GM18502 (cell line): ENCODE results near the gene GCAT.

Source experiments
- ATAC-seq: cut with Tn5 transposase; IDR thresholded peaks from one replicate; pipeline ENCODE4 v1.9.1; 2021; ENCODE audit warnings: mild to moderate bottlenecking; ENCODE audit not compliant: unreplicated experiment, poor library complexity

GCAT gene

DNA sequence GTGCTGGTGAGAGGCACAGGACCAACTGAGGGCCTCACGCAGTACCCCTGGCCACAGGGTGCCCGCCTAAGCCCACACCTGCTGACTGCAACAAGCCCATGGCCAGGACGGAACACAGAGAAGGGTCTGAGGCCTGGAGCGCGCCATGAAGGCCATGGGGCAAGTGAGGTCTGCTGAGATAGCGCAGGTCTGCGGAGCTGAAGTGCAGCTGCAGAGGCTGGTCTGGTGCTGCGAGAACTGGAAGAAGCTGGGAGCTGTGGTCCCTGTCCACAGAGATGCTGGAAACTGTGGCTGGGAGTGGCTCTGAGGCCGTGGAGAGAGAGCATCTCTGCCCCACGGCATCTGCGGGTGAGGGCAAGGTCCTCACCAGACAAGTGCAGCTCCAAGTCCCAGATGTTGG lies 23.7 kb downstream of the GCAT start:
- no peak for ATAC-seq

DNA sequence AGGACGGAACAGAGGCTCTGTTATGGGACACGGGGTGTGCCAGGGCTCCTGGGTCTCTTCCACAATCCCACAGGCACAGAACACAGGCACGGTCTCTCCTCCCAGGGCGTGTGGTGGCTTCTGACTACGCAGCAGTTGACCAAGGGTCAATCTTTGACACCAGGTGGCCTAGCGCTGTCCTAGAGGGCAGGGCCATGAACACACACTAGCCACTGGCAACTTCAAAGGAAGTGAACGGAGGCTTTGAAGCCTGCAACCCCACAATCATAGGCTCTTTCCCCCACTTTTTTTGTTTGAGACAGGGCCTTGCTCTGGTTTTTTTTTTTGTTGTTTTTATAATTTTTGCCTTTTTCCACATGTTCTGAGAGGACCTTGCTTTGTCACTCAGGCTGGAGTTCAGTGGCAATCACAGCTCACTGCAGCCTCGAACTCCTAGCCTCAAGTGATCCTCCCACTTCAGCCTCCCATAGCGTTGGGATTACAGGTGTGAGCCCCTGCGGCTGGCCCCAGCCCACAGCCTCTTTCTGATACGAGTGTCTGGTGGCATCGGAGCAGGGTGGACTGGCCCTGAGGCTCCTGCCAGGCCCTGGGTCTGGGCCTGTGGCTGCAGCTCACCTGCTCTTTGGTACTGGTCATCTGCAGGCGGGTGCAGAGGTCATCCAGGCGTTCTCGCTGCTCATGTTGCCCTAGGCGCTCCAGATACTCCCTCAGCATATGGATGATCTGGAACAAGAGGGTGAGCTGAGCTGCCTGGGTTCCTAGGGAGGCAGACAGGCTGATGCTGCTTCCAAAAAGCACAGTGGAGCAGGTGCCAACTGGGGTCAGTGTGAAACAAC lies 24.5 kb downstream of the GCAT start:
- ATAC-seq: no peak

DNA sequence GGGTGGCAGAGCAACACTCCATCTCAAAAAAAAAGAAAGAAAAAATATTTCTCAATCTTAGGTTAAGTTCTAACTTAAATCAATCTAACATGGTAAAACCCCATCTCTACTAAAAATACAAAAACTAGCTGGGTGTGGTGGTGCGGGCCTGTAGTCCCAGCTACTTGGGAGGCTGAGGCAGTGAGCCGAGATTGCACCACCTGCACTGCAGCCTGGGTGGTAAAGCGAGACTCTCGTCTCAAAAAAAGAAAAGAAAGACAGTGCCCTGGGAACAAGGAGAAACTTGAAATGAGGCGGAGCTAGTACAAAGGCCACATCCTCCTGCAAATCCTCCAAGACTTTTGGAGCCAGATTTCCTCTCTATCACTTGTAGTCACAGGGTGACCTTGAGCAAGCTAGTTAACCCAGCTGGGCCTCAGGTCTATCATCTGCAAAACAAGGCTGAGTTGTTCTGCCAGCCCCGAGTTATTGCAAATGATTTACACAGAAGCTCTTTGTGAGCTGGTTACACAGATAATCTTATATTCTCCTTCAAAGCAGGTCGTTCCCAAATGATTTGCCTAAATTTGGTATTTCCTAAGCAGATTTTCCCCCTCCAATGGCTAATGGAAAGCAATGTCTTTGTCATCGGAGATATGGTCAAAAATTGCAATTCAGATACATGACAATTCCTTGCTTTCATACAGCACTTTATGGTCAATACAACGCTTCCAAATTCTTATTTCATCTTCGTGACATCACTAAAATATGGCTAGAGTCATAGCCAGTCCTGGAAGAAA lies 34.5 kb downstream of the GCAT start:
- ATAC-seq: no peak

DNA sequence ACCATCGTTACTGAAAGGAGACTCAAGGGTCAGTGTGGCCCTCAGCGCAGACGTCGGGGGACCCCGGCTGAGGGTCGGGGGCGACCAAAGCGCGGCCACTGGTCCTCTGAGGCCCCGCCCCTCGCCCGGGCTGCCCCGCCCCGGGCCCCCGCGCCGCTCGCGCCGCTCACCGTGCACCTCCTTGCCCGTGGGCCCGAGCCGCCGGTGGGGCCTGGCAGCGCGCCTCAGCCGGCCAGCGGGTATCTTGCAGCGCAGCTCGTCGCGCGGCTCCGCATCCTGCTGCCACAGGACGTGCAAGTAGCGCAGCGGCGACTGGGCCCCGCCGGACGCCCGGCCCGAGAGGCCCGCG lies 36.0 kb downstream of the GCAT start:
- ATAC-seq: peak; percentile 51

DNA sequence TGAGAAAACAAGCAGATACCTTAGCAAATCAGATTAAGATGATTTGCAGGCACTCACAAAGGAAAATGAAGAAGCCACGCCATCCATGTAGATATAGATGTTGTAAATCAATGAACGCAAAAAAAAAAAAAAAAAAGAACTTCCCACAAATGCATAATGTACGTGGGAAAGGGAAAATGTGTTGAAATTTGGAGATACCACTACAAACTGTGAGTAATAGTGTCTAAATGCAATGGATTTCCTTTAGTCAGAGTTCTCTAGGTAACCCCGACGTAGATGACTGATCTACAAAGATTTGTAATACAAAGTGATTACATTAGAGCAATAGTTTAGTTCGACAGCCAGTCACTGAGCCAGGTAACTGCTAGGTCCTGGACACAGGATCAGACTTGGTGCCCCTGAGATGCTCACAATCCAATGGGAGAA lies 37.2 kb downstream of the GCAT start:
- ATAC-seq: no peak

DNA sequence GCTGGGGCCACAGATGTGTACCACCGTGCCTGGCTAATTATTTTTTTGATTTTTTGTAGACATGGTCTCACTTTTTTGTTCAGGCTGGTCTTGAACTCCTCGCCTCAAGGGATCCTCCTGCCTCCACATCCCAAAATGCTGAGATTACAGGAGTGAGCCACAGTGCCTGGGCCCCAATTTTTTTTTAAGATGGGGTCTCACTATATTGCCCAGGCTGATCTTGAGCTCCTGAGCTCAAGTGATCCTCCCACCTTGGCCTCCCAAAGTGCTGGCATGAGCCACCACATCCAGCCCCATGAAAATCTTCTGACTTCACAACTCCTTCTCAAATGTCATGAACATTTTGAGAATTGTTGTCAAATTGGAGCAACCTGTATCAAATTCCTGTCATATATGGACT lies 38.7 kb downstream of the GCAT start:
- no peak for ATAC-seq

DNA sequence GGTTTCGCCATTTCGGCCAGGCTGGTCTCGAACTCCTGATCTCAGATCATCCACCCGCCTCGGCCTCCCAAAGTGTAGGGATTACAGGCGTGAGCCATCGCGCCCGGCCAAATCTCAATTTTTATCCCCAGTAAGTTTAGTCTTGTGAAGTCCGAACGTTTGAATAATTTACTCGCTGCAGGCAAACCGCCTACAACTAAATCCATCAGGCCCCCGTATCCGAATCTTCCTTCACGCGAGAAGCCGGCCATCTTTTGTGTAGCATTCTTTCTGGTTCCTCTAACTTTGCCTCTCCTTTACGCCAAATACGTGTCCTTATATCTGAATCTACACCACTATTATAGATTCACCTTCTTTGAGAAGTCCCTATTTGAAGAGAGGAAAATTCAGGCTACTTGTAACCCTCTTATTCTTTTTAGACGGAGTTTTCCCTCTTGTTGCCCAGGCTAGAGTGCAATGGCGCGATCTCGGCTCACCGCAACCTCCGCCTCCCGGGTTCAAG lies 40.9 kb downstream of the GCAT start:
- ATAC-seq: no peak

DNA sequence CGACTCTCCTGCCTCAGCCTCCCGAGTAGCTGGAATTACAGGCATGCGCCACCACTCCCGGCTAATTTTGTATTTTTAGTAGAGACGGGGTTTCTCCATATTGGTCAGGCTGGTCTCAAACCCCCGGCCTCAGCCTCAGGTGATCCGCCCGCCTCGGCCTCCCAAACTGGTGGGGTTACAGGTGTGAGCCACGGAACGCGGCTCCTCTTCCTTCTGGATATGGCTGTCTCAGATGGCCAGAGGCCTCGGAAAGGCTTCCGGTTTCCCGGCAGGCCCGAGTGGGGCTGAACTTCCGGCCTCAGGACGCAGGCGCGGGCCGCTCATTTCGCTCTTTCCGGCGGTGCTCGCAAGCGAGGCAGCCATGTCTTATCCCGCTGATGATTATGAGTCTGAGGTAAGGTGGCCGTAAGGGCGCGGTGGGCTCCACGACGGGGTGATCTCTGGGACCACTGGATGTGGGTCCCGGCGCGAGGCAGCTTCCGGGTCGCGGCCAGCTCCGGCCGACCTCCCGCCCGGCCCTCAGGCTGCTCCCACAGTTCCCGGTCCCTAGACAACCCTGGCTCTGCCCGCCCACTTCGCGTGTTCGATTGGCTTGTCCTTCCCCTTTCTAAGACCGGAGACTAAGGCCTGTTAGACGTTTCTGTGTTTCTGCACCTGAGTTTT lies 41.5 kb downstream of the GCAT start, which contains the start of gene EIF3L:
Gene EIF3L (plus strand): TSS at position 331 of the 663 bp plus-strand sequence. CDS start 31 bp downstream, at position 362.
- ATAC-seq: peak; percentile 65

DNA sequence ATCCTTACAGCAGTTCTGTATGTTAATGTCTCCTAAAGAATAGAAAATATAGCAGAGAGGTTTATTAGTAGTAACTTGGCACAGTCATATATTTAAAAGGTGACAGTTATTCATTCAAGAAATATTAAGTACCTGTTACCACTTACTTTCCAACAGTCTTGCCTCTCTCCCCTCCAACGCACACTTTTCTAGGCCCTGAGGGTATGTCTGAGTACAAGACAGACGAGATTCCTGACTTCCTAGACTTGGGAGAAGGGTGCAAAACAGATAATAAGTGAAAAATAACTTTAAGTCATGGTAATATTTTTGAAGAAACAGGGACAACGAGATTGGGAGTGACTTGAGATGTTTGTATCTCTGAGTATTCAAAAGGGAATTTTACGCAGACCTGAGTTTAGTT lies 43.1 kb downstream of the GCAT start:
- no peak for ATAC-seq

DNA sequence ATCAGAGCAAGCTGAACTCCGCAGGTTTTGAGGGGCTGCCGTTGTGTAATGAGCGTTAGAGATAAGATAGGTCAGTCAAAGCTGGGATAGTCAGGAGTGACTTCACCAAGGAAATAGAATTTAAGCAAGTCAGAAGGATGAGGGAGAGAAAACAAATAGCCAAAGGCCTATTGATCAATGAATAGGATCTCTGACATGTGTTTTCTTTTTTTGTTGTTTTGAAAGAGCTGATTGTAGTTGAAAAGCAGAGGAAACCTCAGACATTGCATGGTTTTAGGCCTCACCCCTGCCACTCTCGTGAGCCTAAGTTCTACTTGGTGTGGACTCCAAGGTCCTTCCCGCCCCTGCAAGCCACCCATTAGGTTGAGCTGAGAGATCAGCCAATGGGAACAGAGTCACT lies 44.7 kb downstream of the GCAT start:
- no peak for ATAC-seq

DNA sequence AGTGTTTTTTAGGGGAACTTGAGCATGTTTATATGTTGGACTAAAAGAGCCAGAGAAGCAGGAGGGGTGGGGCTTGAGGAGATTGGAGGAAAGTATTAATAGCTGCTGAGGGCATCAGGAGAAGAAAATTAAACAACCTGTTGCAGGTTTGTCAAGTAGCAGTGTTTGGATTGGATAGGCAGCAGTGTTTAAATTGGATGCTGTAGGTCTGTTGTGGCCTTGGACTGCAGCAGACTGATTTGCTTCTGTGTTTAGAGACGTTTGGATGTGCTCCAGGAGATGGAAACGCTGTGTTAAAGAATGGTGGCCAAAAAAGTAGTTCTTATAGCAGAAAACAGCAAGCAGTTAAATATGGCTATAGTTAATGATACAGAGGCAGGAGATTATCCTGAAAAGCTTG lies 47.2 kb downstream of the GCAT start:
- no peak for ATAC-seq

DNA sequence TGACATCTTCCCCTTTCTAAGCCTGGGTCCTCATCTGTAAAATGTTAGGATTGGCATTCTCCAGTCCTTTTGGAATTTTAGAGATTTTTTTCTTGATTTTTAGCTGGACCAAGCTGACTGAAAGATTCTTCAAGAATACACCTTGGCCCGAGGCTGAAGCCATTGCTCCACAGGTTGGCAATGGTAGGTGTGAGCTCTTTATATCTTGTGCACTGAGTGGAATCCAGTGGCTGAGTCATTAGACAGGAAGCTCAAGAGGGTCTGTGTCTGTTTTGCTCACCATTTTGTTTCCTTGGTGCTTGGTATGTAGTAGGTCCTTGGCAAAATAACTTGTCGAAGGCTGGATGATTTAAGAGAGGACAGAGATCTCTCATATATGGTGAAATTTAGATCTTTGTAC lies 47.7 kb downstream of the GCAT start:
- ATAC-seq: no peak

DNA sequence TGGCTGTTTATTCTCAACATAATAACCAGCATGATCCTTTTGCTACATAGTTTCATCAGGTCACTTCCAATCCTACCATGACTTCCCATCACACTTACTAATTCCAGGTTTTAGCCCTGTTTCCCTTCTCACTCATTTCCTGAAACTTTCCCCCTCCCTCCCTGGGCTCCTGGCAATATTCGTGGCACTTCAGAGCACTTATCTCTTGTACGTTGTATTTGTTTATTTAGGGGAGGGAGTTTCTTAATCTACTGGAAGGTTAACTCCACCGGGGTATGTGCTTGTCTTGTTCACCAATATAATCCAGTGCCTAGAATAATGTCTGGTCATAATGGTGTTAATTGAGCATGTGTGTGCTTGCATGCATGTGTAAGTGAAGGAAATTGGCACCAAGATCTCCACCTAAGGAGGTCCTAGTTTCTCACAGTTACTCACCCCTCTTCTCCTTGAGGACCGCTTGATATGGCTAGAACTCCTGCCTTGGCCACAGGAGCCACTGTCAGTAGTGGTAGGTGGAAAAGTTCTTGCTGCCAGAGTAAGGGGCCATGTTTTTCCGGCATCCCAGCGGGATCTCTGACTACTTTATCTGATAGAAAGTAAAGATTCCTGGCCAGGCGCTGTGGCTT lies 53.2 kb downstream of the GCAT start:
- ATAC-seq: no peak

DNA sequence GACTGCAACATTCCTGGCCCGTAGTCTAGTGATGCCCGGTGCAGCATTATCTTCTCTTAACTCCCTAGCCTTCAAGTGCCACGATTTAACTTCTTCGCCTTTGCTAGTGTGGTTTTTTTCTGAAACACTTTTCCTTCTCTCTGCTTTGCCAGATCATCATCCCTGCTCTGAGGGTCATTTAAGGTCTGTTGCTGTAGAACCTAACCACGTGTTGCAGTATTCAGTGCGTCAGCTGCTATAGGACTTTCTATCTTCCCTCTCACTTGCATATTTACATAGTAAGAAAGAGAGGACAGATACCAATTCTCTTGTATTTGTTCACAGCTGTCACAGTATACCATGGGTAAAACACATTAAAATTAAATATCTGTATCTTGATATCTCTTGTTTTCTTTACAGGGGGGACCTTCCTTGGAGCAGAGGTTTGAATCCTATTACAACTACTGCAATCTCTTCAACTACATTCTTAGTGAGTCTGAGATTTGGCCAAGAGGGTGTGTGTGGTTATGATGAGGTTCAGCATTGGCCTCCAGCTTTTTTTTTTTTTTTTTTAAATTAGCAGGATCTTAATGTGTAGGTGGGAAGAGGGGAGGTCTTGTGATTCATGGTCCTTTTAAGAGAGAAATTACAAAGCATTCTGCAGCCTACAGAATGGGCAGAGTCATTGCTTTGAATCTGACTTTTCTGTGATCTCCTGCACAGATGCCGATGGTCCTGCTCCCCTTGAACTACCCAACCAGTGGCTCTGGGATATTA lies 55.0 kb downstream of the GCAT start:
- no peak for ATAC-seq

DNA sequence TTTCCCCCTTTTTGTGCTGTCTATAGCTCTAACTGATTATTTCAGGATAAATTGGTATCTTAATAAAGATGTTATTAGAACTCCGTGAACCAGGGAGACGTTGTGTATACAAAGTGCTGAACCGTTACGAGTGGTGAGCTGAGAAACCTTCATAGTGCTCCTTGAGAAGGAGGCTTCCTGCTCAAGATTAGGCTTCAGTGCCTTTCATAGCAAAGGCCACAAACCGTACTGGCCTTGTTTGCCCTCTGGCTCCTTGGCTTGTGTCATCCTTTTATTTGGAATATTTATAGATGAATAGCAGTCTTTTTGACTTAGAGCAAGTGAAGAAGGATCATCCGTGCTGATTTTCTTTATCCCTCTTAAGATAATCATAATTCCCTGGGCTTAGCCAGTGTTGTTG lies 57.8 kb downstream of the GCAT start:
- no peak for ATAC-seq
